Activated CD8-positive, alpha-beta T cell treated with anti-CD3 and anti-CD28 coated beads, Interleukin-2, amount 10 ng/mL, durations not matched to agents 7 days and 5 days (primary cell): ENCODE data around the gene DRAM1. TPM values are rescaled to one million over a fixed set of nuclear protein-coding genes. Genes with fewer than 3 reads are reported as not detected.

Experiments used
- ATAC-seq: fragments of 150-1000 bp; cut with Tn5 transposase; one replicate; pipeline ENCODE4 v1.10.0; 2021; ENCODE audit warnings: moderate library complexity
- CTCF ChIA-PET: fragments of 350-600 bp; sonication (Branson Sonifier 250); formaldehyde crosslinking; loops from one replicate; lab custom pipeline; 2021; ENCODE audit warnings: antibody characterized with exemption; lab: Charles Lee
- POLR2A ChIA-PET: fragments of 350-600 bp; sonication (Branson Sonifier 250); formaldehyde crosslinking; loops from one replicate; lab custom pipeline; 2021; ENCODE audit warnings: antibody characterized with exemption; lab: Charles Lee
- DNase-seq: peaks from one replicate; pipeline ENCODE4 v3.0.0-alpha.2; 2020
- H3K27ac Mint-ChIP-seq: one replicate; pipeline ENCODE4 v1.8.0; 2021; ENCODE audit warnings: mild to moderate bottlenecking, mixed read lengths
- H3K27me3 Mint-ChIP-seq: one replicate; pipeline ENCODE4 v1.8.0; 2021; ENCODE audit warnings: low read depth, mixed read lengths
- H3K36me3 Mint-ChIP-seq: one replicate; pipeline ENCODE4 v1.8.0; 2021; ENCODE audit warnings: low read depth, mixed read lengths
- H3K4me1 Mint-ChIP-seq: one replicate; pipeline ENCODE4 v1.8.0; 2021; ENCODE audit warnings: low read depth, mixed read lengths
- H3K4me3 Mint-ChIP-seq: one replicate; pipeline ENCODE4 v1.8.0; 2021; ENCODE audit warnings: mild to moderate bottlenecking, mixed read lengths
- H3K9me3 Mint-ChIP-seq: one replicate; pipeline ENCODE4 v1.8.0; 2022; ENCODE audit warnings: mixed read lengths; ENCODE audit not compliant: insufficient read depth
- total RNA-seq, 2 experiments: library from RNA; stranded (reverse); gene quantifications; one replicate each; pipeline ENCODE4 v1.2.3, GENCODE V29; 2021

Gene DRAM1
- total RNA-seq, 2 experiments from 2014 or later: 2.6 to 2.7 TPM

GRCh38 chr12:101931498-101932326, 54.3 kb downstream of the DRAM1 start:
- Mint-ChIP-seq H3K27me3 (peaks cover 22% of the 10 kb centered on the region), H3K9me3 (no peaks in the 10 kb centered on the region), H3K27ac (no peak overlapping the region), H3K36me3 (no peaks in the 10 kb centered on the region), H3K4me3 (no peak overlapping the region), H3K4me1 (peaks cover 6% of the 10 kb centered on the region)
- ATAC-seq: no peak
- ChIA-PET POLR2A (no interaction called here), CTCF (interaction anchor here (1.0 to 1.4 kb wide), 3 partner anchors 8 to 19 kb away, joined by 3 read pairs; no protein-coding TSS in a partner anchor)
- DNase-seq: no peak

GRCh38 chr12:101933866-101934514, 56.6 kb downstream of the DRAM1 start:
- Mint-ChIP-seq H3K36me3 (no peaks in the 10 kb centered on the region), H3K4me1 (peaks cover 6% of the 10 kb centered on the region), H3K9me3 (no peaks in the 10 kb centered on the region), H3K4me3 (no peak overlapping the region), H3K27ac (no peak overlapping the region), H3K27me3 (peaks cover 30% of the 10 kb centered on the region)
- ATAC-seq (no peak), DNase-seq (no peak)
- CTCF ChIA-PET: no interaction called here
- POLR2A ChIA-PET: no interaction called here

- Mint-ChIP-seq H3K36me3 (no peaks in the 10 kb centered on the region), H3K9me3 (no peaks in the 10 kb centered on the region), H3K4me1 (peaks cover 8% of the 10 kb centered on the region), H3K4me3 (no peak overlapping the region), H3K27ac (no peak overlapping the region), H3K27me3 (peaks cover 43% of the 10 kb centered on the region)
- CTCF ChIA-PET: interaction anchor here (1.0 to 1.6 kb wide), 3 partner anchors 19 to 163 kb away, joined by 3 read pairs; no protein-coding TSS in a partner anchor
- no peak for ATAC-seq
- no peak for DNase-seq
- POLR2A ChIA-PET: no interaction called here
These were observed 58.7 kb downstream of the DRAM1 start for GRCh38 chr12:101935890-101936746.

GRCh38 chr12:101939306-101939705, 61.9 kb downstream of the DRAM1 start:
- Mint-ChIP-seq H3K36me3 (no peaks in the 10 kb centered on the region), H3K27ac (no peak overlapping the region), H3K4me1 (peaks cover 2% of the 10 kb centered on the region), H3K9me3 (no peaks in the 10 kb centered on the region), H3K4me3 (no peak overlapping the region), H3K27me3 (peaks cover 39% of the 10 kb centered on the region)
- DNase-seq: no peak
- POLR2A ChIA-PET: no interaction called here
- no peak for ATAC-seq
- CTCF ChIA-PET: interaction anchor here (1.0 to 4.3 kb wide), 11 partner anchors 9 to 872 kb away, joined by 3 to 20 read pairs (median 4); no protein-coding TSS in a partner anchor

- ChIA-PET POLR2A (no interaction called here), CTCF (interaction anchor here (0.6 to 4.3 kb wide), 13 partner anchors 8 to 871 kb away, joined by 3 to 20 read pairs (median 4); partner anchors contain the start of gene WASHC3)
- Mint-ChIP-seq H3K27me3 (peaks cover 37% of the 10 kb centered on the region), H3K27ac (no peak overlapping the region), H3K9me3 (no peaks in the 10 kb centered on the region), H3K4me3 (no peak overlapping the region), H3K4me1 (peaks cover 2% of the 10 kb centered on the region), H3K36me3 (no peaks in the 10 kb centered on the region)
- ATAC-seq (peak; percentile 74), DNase-seq (peak; percentile 75)
These were observed 62.5 kb downstream of the DRAM1 start for GRCh38 chr12:101939856-101940265.

- ChIA-PET CTCF (interaction anchor here (0.6 to 4.3 kb wide), 10 partner anchors 8 to 871 kb away, joined by 3 to 20 read pairs (median 4); partner anchors contain the start of gene WASHC3), POLR2A (no interaction called here)
- Mint-ChIP-seq H3K27ac (no peak overlapping the region), H3K36me3 (no peaks in the 10 kb centered on the region), H3K27me3 (peaks cover 33% of the 10 kb centered on the region), H3K4me3 (no peak overlapping the region), H3K9me3 (no peaks in the 10 kb centered on the region), H3K4me1 (peaks cover 2% of the 10 kb centered on the region)
- no peak for DNase-seq
- ATAC-seq: no peak
These were observed 63.1 kb downstream of the DRAM1 start for GRCh38 chr12:101940400-101940950.

GRCh38 chr12:101941306-101942249, 64.2 kb downstream of the DRAM1 start:
- POLR2A ChIA-PET: interaction anchor here (0.6 kb wide), 1 partner anchor 402 kb away, joined by 3 read pairs; no protein-coding TSS in a partner anchor
- DNase-seq (no peak), ATAC-seq (no peak)
- H3K27ac Mint-ChIP-seq: no peak overlapping the region
- no peak overlapping the region for H3K4me3 Mint-ChIP-seq
- H3K36me3 Mint-ChIP-seq: no peaks in the 10 kb centered on the region
- H3K27me3 Mint-ChIP-seq: peaks cover 28% of the 10 kb centered on the region
- H3K9me3 Mint-ChIP-seq: no peaks in the 10 kb centered on the region
- CTCF ChIA-PET: interaction anchor here (0.9 to 4.3 kb wide), 4 partner anchors 10 to 700 kb away, joined by 3 to 20 read pairs (median 4); no protein-coding TSS in a partner anchor
- peaks cover 2% of the 10 kb centered on the region for H3K4me1 Mint-ChIP-seq

GRCh38 chr12:101942250-101942605, 64.8 kb downstream of the DRAM1 start:
- H3K27me3 Mint-ChIP-seq: peaks cover 21% of the 10 kb centered on the region
- peaks cover 2% of the 10 kb centered on the region for H3K4me1 Mint-ChIP-seq
- ChIA-PET CTCF (interaction anchor here (0.9 to 4.3 kb wide), 5 partner anchors 11 to 827 kb away, joined by 3 to 20 read pairs (median 3); no protein-coding TSS in a partner anchor), POLR2A (interaction anchor here (0.6 kb wide), 1 partner anchor 402 kb away, joined by 3 read pairs; no protein-coding TSS in a partner anchor)
- no peak overlapping the region for H3K27ac Mint-ChIP-seq
- no peak overlapping the region for H3K4me3 Mint-ChIP-seq
- no peak for DNase-seq
- no peaks in the 10 kb centered on the region for H3K9me3 Mint-ChIP-seq
- no peak for ATAC-seq
- no peaks in the 10 kb centered on the region for H3K36me3 Mint-ChIP-seq

- CTCF ChIA-PET: no interaction called here
These were observed 68.2 kb downstream of the DRAM1 start for GRCh38 chr12:101945369-101946232.

More at GRCh38 chr12:101945369-101946232, 68.2 kb downstream of the DRAM1 start:
- Mint-ChIP-seq H3K27me3 (peaks cover 10% of the 10 kb centered on the region), H3K4me1 (no peaks in the 10 kb centered on the region), H3K27ac (no peak overlapping the region), H3K36me3 (no peaks in the 10 kb centered on the region), H3K9me3 (no peaks in the 10 kb centered on the region), H3K4me3 (no peak overlapping the region)
- POLR2A ChIA-PET: interaction anchor here (0.7 to 1.2 kb wide), 2 partner anchors 11 to 116 kb away, joined by 3 to 4 read pairs; partner anchors contain the start of gene WASHC3
- DNase-seq (no peak), ATAC-seq (no peak)
